NCI-H128 (cell line): ENCODE results near the gene RDH13.
"Not testable (repeated sequence)": the region's sequence is repeated elsewhere in the genome, so short reads cannot be mapped to it uniquely, and the experiment has no call there.

ENCODE experiments used
- DNase-seq: peaks from one replicate; lab custom pipeline; 2025; ENCODE audit not compliant: unreplicated experiment; lab: John Stamatoyannopoulos, UW

RDH13 gene

DNA sequence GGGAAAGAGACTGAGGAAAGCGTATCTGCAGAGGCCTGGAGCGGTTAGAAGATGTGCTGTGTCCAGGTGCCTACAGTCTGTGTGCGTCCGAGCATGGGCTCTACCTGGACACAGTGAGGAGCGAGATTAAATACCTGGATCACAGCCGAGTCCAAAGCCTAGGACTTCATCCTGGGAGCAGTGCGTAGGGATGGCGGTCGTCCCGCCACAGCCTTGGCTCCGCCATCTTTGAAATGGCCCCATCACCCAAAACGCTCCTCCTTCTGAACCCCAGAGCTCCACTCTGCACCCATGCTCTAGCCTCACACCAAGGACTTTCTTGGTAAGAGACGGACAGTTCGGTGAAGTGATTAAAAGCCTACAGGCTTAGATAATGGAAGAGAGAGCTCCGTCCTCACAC, 44.7 kb downstream of the RDH13 start:
- DNase-seq = no peak

DNA sequence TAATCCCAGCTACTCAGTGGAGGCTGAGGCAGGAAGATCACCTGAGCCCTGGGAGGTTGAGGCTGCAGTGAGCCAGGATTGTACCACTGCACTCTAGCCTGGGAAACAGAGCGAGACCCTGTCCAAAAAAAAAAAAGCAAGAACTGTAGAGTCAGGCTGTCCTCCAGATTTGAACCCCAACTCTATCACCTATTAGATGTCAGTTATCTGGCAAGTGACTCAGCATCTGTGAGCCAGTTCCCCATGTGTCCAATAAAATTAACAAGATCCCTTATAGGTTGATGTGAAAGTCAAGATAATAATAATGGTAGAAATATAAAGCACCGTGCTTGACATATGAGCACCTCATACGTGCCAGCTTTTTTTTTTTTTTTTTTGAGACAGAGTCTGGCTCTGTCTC, 46.9 kb downstream of the RDH13 start:
- no peak for DNase-seq

DNA sequence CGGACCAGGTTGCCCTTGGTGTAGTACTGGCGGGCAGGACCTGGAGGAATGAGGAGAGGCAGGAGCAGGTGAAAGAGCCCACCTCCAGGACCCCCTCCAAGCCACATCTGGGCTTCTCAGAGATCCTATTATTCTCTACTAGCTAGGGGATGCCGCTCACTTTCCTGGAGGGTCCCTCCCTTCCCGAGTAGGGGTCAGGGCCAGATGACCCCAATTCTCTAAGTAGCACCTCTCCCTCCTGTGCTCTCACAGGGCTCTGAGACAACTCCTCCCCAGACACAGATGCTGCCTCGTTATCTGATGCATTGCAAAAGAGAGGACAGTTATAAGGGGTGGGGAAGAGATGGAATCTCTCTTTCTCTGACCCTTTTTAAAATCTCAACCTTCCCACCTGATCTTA, 47.8 kb downstream of the RDH13 start:
- DNase-seq = no peak

DNA sequence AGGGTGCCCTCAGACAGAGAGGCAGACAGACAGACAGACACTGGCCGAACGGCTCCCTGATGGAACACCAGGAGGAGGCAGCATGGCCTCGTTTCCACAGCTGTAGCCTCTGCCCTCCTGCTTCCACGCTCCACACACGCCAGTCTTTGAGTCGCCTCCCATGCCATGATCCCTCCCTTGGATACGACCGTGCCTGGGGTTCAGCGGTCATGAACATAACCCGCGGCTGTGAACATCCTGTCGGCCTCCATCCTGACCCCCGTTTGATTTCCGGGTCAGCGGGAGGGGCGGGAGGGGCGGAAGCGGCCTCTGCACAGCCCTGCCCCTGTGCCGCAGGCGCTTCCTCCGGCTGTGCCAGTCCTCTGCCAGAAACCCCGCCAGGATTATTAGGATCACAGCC, 48.2 kb downstream of the RDH13 start:
- no peak for DNase-seq

DNA sequence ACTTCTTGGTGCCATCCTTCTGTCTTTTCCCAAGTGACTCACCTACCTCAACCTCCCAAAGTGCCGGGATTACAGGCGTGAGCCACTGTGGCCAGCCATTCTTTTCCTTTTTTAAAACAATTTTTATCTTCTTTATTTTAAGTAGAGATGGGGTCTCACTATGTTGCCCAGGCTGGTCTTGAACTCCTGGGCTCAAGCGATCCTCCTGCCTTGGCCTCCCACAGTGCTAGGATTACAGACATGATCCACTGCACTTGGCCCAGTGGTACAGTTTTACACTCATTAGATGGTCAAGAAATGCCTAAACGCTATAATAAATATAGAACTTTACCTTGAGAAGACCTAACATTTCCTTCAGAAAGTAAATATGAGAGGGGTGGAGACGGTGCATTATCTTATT, 49.4 kb downstream of the RDH13 start:
- DNase-seq = no peak

DNA sequence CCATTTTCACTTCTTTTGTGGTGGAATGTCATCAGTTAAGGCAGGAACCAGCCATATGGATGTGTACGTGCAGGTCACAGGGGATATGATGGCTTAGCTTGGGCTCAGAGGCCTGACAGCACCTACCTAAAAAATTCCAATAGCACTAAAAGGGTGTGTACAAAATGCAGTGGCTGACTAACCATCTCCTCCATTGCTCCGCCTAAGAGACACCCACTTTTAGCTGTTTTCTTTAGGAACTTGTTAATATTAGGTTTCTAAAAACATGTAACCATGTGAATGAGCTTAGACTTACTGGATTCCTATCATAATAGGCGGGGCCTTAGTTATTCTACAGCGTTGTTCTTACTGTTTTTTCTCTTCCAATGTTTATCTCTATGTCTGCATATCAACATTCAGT, 50.6 kb downstream of the RDH13 start:
- DNase-seq = no peak

DNA sequence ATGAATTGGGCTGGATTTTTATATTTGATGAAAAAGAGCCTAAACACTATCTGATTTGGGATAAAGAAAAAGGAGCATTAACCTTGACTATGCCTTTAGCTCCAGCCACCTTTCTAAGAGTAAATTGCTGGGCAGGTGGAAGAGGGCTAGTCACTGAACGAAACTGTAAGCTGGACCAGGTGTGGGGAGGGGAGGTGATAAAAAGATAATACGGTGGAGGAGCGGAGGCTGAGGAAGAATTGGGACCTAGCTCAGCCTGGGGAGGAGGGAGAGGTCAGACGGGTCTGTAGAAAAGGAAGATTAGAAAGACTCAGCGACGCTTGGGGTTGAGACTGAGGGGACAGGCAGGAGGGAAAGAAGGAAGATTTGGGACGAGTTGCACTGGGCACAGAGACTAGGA, 52.4 kb downstream of the RDH13 start:
- DNase-seq = not testable (repeated sequence)

DNA sequence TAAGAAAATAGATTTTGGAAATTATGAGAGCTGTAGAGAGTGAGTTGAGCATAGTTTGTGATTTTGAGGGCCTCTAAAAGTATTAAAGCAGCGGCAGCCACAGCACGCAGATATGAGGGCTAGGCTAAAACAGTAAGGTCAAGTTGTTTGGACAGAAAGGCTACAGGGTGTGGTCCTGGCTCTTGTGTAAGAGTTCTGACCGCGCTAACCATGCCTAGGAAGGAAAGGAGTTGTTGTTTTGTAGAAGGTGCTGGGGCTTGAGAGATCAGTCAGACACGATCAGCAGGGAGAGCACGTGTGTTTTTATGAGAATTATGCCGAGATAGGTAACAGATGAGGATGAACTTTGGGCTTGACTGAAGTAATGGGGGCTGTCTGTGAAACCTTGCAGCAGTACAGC, 54.2 kb downstream of the RDH13 start:
- not testable (repeated sequence) for DNase-seq

DNA sequence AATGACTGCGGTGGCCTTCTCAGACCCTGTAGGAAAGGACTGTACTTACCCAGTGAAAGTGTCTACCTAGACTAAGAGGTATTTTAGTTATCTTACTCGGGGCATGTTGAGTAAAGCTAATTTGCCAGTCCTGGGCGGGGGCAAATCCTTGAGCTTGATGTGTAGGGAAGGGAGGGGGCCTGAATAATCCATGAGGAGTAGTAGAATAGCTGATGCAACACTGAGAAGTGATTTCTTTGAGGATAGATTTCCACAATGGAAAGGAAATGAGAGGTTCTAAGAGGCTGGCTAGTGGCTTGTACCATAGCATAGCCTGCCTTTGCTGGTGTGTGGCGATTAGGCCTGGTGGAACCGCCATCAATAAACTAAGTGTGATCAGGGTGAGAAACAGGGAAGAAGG, 54.8 kb downstream of the RDH13 start:
- not testable (repeated sequence) for DNase-seq

DNA sequence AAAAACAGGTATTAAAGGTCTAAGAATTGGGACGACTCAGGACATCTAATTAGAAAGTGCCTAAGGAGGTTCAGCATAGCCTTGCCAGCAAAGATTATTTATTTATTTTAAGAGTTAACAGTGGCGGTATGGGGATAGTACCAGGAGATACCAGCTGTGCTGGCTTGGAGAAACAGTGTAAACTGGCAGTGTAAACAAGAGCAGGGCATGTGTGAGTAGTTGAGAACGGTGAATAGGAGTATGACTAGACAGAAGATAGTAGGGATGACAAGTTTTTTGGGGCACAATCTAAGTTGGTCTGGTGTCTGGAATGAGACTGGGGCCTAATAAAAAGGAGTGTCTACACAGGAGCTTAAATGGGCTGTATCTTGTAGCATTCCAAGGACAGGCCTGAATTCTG, 55.4 kb downstream of the RDH13 start:
- not testable (repeated sequence) for DNase-seq

DNA sequence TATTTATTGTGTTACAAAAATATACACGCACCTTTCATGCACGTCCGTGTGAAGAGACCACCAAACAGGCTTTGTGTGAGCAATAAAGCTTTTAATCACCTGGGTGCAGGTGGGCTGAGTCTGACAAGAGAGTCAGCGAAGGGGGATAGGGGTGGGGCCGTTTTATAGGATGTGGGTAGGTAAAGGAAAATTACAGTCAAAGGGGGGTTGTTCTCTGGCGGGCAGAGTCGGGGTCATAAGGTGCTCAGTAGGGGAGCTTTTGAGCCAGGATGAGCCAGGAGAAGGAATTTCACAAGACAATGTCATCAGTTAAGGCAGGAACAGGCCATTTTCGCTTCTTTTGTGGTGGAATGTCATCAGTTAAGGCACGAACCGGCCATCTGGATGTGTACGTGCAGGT, 56.2 kb downstream of the RDH13 start:
- not testable (repeated sequence) for DNase-seq

DNA sequence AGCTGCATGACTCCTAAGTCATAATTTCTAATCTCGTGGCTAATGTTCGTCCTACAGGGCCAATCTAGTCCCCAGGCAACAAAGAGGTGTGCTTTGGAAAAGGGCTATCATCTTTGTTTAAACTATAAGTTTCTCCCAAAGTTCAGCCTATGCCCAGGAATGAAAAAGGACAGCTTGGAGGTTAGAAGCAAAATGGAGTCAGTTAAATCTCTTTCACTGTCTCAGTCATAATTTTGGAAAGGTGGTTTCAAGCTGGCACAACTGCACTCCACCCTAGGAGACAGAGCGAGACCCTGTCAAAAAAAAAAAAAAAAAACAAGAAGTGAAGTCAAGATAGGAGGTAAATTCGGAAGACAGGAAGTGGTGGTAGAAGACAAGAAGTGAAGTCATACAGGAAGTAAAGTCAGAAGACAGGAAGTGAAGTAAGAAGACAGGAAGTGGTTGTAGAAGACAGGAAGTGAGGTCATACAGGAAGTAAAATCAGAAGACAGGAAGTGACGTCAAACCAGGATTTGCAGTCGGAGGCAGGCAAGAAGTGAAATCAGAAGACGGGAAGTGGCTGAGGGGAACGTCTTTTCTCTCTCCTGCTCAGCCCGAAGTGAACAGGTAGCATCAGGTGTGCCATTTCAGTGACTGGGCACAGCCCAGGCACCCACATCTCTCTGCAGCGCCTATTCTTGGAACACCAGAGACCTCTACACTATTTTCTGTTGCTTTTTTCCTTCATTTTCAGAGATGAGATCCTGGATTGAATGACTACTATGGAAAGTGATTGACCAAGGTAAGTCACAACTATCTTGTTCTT, 57.1 kb downstream of the RDH13 start:
- no peak for DNase-seq

DNA sequence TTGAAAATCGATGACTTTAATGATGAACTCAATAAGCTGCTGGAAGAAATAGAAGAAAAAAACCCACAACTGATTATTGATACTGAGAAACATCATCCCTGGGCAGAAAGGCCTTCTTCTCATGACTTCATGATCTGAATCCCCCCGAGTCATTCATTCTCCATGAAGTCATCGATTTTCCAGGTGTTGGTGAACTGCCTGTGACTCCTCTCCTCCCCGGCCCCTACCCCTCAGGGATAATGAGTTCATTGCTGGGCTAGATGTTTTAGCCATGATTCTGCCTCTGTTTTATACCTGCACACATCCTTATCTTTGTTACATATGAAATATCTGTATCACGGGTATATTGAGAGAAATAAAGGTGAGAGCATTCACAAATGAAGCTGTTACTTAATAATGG, 62.2 kb downstream of the RDH13 start:
- no peak for DNase-seq

DNA sequence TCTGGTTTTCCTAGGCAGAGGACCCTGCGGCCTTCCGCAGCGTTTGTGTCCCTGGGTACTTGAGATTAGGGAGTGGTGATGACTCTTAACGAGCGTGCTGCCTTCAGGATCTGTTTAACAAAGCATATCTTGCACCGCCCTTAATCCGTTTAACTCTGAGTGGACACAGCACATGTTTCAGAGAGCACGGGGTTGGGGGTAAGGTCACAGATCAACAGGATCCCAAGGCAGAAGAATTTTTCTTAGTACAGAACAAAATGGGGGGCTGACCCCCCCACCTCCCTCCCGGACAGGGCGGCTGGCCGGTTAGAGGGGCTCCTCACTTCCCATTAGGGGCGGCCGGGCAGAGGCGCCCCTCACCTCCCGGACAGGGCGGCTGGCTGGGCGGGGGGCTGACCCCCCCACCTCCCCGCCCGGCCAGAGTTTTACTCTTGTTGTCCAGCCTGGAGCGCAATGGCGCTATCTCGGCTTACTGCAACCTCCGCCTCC, 64.2 kb downstream of the RDH13 start:
- DNase-seq = not testable (repeated sequence)

DNA sequence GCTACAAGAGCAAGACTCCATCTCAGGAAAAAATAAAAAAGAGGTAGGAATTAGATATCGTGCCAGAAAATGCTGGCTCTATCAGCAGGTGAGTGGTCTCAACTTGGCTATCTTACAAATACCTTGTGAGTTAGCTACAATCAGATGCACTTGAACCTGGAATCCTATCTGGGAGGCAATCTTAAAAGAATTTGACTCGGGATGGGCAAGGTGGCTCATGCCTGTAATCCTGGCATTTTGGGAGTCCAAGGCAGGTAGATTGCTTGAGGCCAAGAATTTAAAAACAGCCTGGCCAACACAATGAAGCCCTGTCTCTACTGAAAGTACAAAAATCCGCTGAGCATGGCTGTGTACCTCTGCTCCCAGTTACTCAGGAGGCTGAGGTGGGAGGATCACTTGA, 67.4 kb downstream of the RDH13 start:
- DNase-seq = no peak
